Osteocyte (in vitro differentiated cells): Measurements from ENCODE around the gene AHCY. TPM values are rescaled to one million over a fixed set of nuclear protein-coding genes. Genes with fewer than 3 reads are reported as not detected.

Source experiments
- DNase-seq: peaks from one replicate; pipeline ENCODE4 v3.0.0; 2021; ENCODE audit warnings: mixed read lengths; ENCODE audit not compliant: unreplicated experiment; ENCODE audit errors: extremely low spot score
- H3K27ac Mint-ChIP-seq: one replicate; pipeline ENCODE4 v1.8.0; 2021; ENCODE audit warnings: mild to moderate bottlenecking, mixed read lengths; ENCODE audit not compliant: unreplicated experiment
- H3K27me3 Mint-ChIP-seq: one replicate; pipeline ENCODE4 v1.8.0; 2021; ENCODE audit warnings: mixed read lengths; ENCODE audit not compliant: unreplicated experiment
- H3K36me3 Mint-ChIP-seq: one replicate; pipeline ENCODE4 v1.8.0; 2021; ENCODE audit warnings: mixed read lengths; ENCODE audit not compliant: unreplicated experiment
- H3K4me1 Mint-ChIP-seq: one replicate; pipeline ENCODE4 v1.8.0; 2021; ENCODE audit warnings: mixed read lengths; ENCODE audit not compliant: unreplicated experiment
- H3K4me3 Mint-ChIP-seq: one replicate; pipeline ENCODE4 v1.8.0; 2021; ENCODE audit warnings: mild to moderate bottlenecking, moderate library complexity, mixed read lengths; ENCODE audit not compliant: unreplicated experiment
- H3K9me3 Mint-ChIP-seq: one replicate; pipeline ENCODE4 v1.8.0; 2021; ENCODE audit warnings: mixed read lengths; ENCODE audit not compliant: unreplicated experiment
- CTCF ChIP-seq: fragments of 200-600 bp; sonication (generic); IDR thresholded peaks from 2 replicates; pipeline ENCODE4 v1.5.0; 2021; ENCODE audit warnings: antibody characterized with exemption, mild to moderate bottlenecking, moderate library complexity
- total RNA-seq: library from RNA; stranded (reverse); gene quantifications from 2 replicates; pipeline ENCODE4 v1.2.1, GENCODE V29; 2021

Gene AHCY
- total RNA-seq, 1 donor from 2014 or later, result 110 TPM

GRCh38 chr20:34311118-34312023 is 8.2 kb upstream of the AHCY start:
- DNase-seq, result no peak
- Mint-ChIP-seq H3K4me3 (peak overlapping the region; percentile 62), H3K9me3 (no peaks in the 10 kb centered on the region), H3K4me1 (peaks cover 13% of the 10 kb centered on the region), H3K27me3 (no peaks in the 10 kb centered on the region), H3K36me3 (no peaks in the 10 kb centered on the region), H3K27ac (no peak overlapping the region)
- peak; percentile 19 for TF ChIP-seq CTCF

- TF ChIP-seq CTCF, result no peak
- no peak overlapping the region for H3K4me3 Mint-ChIP-seq
- H3K36me3 Mint-ChIP-seq, result no peaks in the 10 kb centered on the region
- no peaks in the 10 kb centered on the region for H3K9me3 Mint-ChIP-seq
- no peaks in the 10 kb centered on the region for H3K27me3 Mint-ChIP-seq
- no peak for DNase-seq
- peaks cover 13% of the 10 kb centered on the region for H3K4me1 Mint-ChIP-seq
- no peak overlapping the region for H3K27ac Mint-ChIP-seq
These were observed 7.4 kb upstream of the AHCY start for GRCh38 chr20:34310481-34311117.

GRCh38 chr20:34309691-34310090 is 6.5 kb upstream of the AHCY start:
- DNase-seq, result no peak
- Mint-ChIP-seq H3K36me3 (no peaks in the 10 kb centered on the region), H3K9me3 (no peaks in the 10 kb centered on the region), H3K27ac (no peak overlapping the region), H3K27me3 (no peaks in the 10 kb centered on the region), H3K4me1 (peaks cover 13% of the 10 kb centered on the region), H3K4me3 (no peak overlapping the region)
- TF ChIP-seq CTCF, result no peak

DNA sequence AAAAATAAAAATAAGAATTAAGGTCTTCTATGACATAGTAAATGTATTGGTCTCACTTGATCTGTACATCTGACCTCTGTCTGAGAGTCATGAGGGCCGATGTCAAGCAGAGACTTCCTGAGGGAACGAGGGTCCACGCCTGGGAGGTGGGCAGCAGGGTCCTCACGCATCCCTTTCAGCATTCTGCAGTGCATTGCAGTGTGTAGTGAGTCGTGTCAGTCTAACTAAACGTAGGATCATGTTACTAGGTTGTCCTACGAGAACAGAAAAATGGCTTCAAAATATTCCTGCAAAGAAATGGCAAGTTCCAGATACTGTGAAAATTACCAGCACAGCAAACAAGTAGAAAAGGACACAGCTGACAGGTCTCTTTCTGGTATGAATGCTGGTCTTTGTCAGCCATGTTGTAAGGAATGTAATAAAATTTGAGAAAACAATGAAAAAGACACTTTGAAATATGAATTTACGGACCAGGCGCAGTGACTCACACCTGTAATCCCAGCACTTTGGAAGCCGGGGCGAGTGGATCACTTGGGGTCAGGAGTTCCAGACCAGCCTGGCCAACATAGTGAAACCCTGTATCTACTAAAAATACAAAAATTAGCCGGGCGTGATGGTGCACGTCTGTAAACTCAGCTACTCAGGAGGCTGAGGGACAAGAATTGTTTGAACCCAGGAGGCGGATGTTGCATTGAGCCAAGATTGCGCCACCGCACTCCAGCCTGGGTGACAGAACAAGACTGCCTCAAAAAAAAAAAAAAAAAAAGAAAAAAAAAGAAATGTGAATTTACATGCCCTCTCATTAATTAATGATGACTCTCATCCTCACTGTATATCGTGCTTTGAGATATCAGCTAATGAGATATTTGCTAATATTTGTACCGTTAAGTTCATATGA is 2.4 kb upstream of the AHCY start:
- no peak overlapping the region for H3K4me3 Mint-ChIP-seq
- H3K4me1 Mint-ChIP-seq, result peaks cover 3% of the 10 kb centered on the region
- no peaks in the 10 kb centered on the region for H3K36me3 Mint-ChIP-seq
- no peak for DNase-seq
- no peaks in the 10 kb centered on the region for H3K9me3 Mint-ChIP-seq
- H3K27ac Mint-ChIP-seq, result no peak overlapping the region
- no peak for TF ChIP-seq CTCF
- H3K27me3 Mint-ChIP-seq, result no peaks in the 10 kb centered on the region
